Endothelial cell of umbilical vein (primary cell): ENCODE data around the gene C5AR2. TPM values are rescaled to one million over a fixed set of nuclear protein-coding genes. Genes with fewer than 3 reads are reported as not detected.

Source experiments
- BruUV-seq: library from RNA; stranded (reverse); fragments of 400-500 nt; replicated peaks from 2 replicates; lab custom pipeline; 2021; lab: Mats Ljungman, UMichigan
- CTCF ChIA-PET: fragments of 300-600, 350-600 bp; sonication (Branson Sonifier 250); formaldehyde crosslinking; loops from one replicate; lab custom pipeline; 2021; ENCODE audit warnings: antibody characterized with exemption, inconsistent platforms; lab: Charles Lee
- POLR2A ChIA-PET: fragments of 300-600, 350-600 bp; sonication (Branson Sonifier 250); formaldehyde crosslinking; loops from one replicate; lab custom pipeline; 2021; ENCODE audit warnings: antibody characterized with exemption, inconsistent platforms; lab: Charles Lee
- DNase-seq: peaks from one replicate; pipeline ENCODE4 v3.0.0-alpha.2; 2011; ENCODE audit warnings: low read depth, low spot score
- FAIRE-seq: peaks from 2 replicates; lab custom pipeline; 2011; peaks lifted over from hg19 to GRCh38; lab: Jason Lieb, UNC
- H2AFZ ChIP-seq: 2 replicates; pipeline ENCODE4 v1.6.0; 2012; ENCODE audit warnings: low read depth, low read length, control low read depth, inconsistent platforms
- H3K27ac ChIP-seq: 2 replicates; pipeline ENCODE4 v1.5.1; 2011; ENCODE audit warnings: low read depth, mild to moderate bottlenecking, control low read depth, low read length, moderate library complexity; ENCODE audit not compliant: insufficient read depth
- H3K27me3 ChIP-seq, 2 experiments: 2 replicates each; pipeline versions ENCODE4 v1.6.0 to v1.6.1; 2011; ENCODE audit warnings: low read length in 2 of 2, mixed read lengths in 1 of 2; ENCODE audit not compliant: control insufficient read depth in 2 of 2, insufficient read depth in 2 of 2
- H3K36me3 ChIP-seq, 2 experiments: 2 replicates in 1 of 2; 3 replicates in 1 of 2; pipeline ENCODE4 v1.5.1; 2011; ENCODE audit warnings: low read length in 2 of 2, mild to moderate bottlenecking in 1 of 2, moderate library complexity in 1 of 2; ENCODE audit not compliant: control insufficient read depth in 2 of 2, insufficient read depth in 2 of 2; ENCODE audit errors: extremely low read depth in 1 of 2
- H3K4me1 ChIP-seq: 3 replicates; pipeline ENCODE4 v1.5.1; 2011; ENCODE audit warnings: mild to moderate bottlenecking, low read length; ENCODE audit not compliant: control insufficient read depth, insufficient read depth; ENCODE audit errors: extremely low read depth
- H3K4me2 ChIP-seq: 2 replicates; pipeline ENCODE4 v1.6.1; 2011; ENCODE audit warnings: low read length, control low read depth, mixed read lengths; ENCODE audit not compliant: insufficient read depth
- H3K4me3 ChIP-seq, 3 experiments: fragments of 200-600 bp in 1 of 3; sonication (generic), shearing (Covaris generic) in 1 of 3; replicated peaks in 1 of 3; 2 replicates each; pipeline ENCODE4 v1.5.1; 2011 to 2016; ENCODE audit warnings: control low read depth in 3 of 3, low read length in 3 of 3, mild to moderate bottlenecking in 2 of 3, inconsistent platforms in 1 of 3, low read depth in 1 of 3, moderate library complexity in 1 of 3; ENCODE audit not compliant: insufficient read depth in 1 of 3
- H3K79me2 ChIP-seq: 2 replicates; pipeline ENCODE4 v1.6.0; 2012; ENCODE audit warnings: low read length, inconsistent platforms; ENCODE audit not compliant: control insufficient read depth, insufficient read depth
- H3K9ac ChIP-seq: replicated peaks from 2 replicates; pipeline ENCODE3; 2011; ENCODE audit warnings: low read length, control low read depth; ENCODE audit not compliant: insufficient read depth; ENCODE audit errors: extremely low read depth
- H3K9me1 ChIP-seq: replicated peaks from 3 replicates; pipeline ENCODE4 v1.6.0; 2011; ENCODE audit warnings: mild to moderate bottlenecking, low read length; ENCODE audit not compliant: control insufficient read depth, insufficient read depth; ENCODE audit errors: extremely low read depth
- H3K9me3 ChIP-seq: replicated peaks from 2 replicates; pipeline ENCODE4 v1.5.1; 2012; ENCODE audit warnings: low read length, inconsistent platforms; ENCODE audit not compliant: control insufficient read depth, insufficient read depth
- H4K20me1 ChIP-seq: replicated peaks from 2 replicates; pipeline ENCODE3; 2011; ENCODE audit warnings: mild to moderate bottlenecking, low read length; ENCODE audit not compliant: control insufficient read depth, insufficient read depth; ENCODE audit errors: extremely low read depth
- FOS ChIP-seq: IDR thresholded peaks from 2 replicates; pipeline ENCODE4 v1.6.1; 2011; ENCODE audit warnings: mild to moderate bottlenecking, low read length, moderate library complexity, borderline replicate concordance; ENCODE audit not compliant: insufficient read depth
- GATA2 ChIP-seq: IDR thresholded peaks from 2 replicates; pipeline ENCODE4 v1.7.0; 2011; ENCODE audit warnings: low read depth, mild to moderate bottlenecking, moderate library complexity, mixed read lengths, low read length; ENCODE audit not compliant: insufficient read length, insufficient read depth
- JUN ChIP-seq: IDR thresholded peaks from 2 replicates; pipeline ENCODE4 v1.6.1; 2011; ENCODE audit warnings: borderline replicate concordance, low read depth; ENCODE audit not compliant: insufficient read length, insufficient read depth
- POLR2A ChIP-seq: IDR thresholded peaks from 2 replicates; pipeline ENCODE4 v1.6.1; 2012; ENCODE audit warnings: low read depth, mild to moderate bottlenecking, control low read depth, low read length
- POLR2AphosphoS5 ChIP-seq: IDR thresholded peaks from 2 replicates; pipeline ENCODE4 v1.6.1; 2012; ENCODE audit warnings: low read depth, mild to moderate bottlenecking, control low read depth, low read length, moderate library complexity; ENCODE audit not compliant: insufficient read depth
- dilution Hi-C: fragments of 300-500 bp; cut with MboI; formaldehyde crosslinking; loops from one replicate; pipeline ENCODE4 v1.15.0; 2019; ENCODE audit warnings: low sequenced_read_pairs; ENCODE audit not compliant: extremely low pct_ligation_motif_present
- intact Hi-C: fragments of 100-400 bp; cut with micrococcal nuclease; formaldehyde crosslinking; loops from one replicate; pipeline ENCODE4 v1.10.0; 2022
- polyA plus RNA-seq, 4 experiments: library from polyadenylated mRNA; depleted of rRNA in 3 of 4; stranded (reverse) in 3 of 4; unstranded in 1 of 4; fragments of >200 nt; gene quantifications; 2 replicates each; pipeline versions ENCODE4 v1.2.1 to v1.2.3, GENCODE V29; 2011 to 2012; ENCODE audit warnings: missing spikeins in 1 of 4
- total RNA-seq: library from RNA; stranded (reverse); gene quantifications from 2 replicates; pipeline ENCODE4 v1.2.3, GENCODE V29; 2021
- TF ChIP-seq, protein P1 (sequence below): IDR thresholded peaks from 2 replicates; pipeline ENCODE4 v1.6.1; 2011; ENCODE audit not compliant: insufficient read depth, insufficient read length
- TF ChIP-seq, protein P2 (sequence below), 2 donors: IDR thresholded peaks; 1 replicate in 1 of 2; 2 replicates in 1 of 2; pipeline ENCODE4 v1.5.1; 2011; ENCODE audit warnings: low read length in 2 of 2, mild to moderate bottlenecking in 2 of 2, moderate library complexity in 2 of 2, control low read depth in 1 of 2, inconsistent platforms in 1 of 2, low read depth in 1 of 2; ENCODE audit not compliant: insufficient read depth in 1 of 2; ENCODE audit errors: extremely low read depth in 1 of 2

Gene C5AR2
- total and polyA plus RNA-seq, 2 donors (not counting 3 experiments of a cell fraction or from before 2014, with no cell fraction given), result not detected

DNA sequence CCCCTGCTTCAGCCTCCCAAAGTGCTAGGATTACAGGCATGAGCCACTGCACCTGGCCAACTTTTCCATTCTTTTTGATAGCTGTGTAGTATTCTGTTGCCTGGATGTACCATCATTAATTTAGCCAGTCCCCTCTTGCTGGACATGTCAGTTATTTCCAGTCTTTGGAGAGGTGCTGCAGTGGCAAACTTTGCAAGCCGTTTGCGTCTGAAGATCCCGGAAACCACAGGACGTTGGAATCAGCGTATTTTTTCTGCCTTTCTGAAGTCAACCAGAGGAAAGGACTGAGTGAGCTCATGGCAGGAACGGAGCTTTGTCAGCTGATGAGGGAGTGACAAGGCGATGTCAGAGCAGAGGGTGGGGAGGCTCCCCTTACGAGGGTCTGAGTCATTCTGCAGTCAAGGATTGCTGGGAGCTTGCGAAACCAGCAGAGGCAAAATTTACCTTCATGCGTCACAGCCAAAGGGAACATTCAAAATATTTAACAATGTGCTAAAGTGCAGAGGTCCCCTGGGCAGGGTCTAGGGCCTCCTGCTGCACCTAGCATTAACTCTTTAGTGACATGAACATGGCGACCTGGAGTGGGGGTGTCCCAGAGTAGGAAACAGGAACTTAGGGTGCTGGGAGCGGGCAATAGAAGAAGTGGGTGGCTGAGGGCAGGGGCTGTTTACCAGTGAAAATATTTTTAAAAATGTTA is 16.7 kb upstream of the C5AR2 start:
- POLR2A ChIA-PET, result interaction anchor here (1.3 kb wide), 1 partner anchor 33 kb away, joined by 3 read pairs; no protein-coding TSS in a partner anchor
- H3K36me3 ChIP-seq, result no peaks in the 10 kb centered on the region
- DNase-seq (peak; percentile 11), FAIRE-seq (no peak)
- H3K27me3 ChIP-seq, result peaks cover 0 to 4% of the 10 kb centered on the region in 2 experiments
- no peak overlapping the region for H3K27ac ChIP-seq
- H3K9me1 ChIP-seq, result no peaks in the 10 kb centered on the region
- H3K4me1 ChIP-seq, result no peaks in the 10 kb centered on the region
- TF ChIP-seq JUN (no peak), POLR2AphosphoS5 (no peak), FOS (peak; percentile 66), GATA2 (no peak), POLR2A (no peak)
- TF ChIP-seq, protein P1, sequence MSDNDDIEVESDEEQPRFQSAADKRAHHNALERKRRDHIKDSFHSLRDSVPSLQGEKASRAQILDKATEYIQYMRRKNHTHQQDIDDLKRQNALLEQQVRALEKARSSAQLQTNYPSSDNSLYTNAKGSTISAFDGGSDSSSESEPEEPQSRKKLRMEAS, result no peak
- TF ChIP-seq, protein P2, sequence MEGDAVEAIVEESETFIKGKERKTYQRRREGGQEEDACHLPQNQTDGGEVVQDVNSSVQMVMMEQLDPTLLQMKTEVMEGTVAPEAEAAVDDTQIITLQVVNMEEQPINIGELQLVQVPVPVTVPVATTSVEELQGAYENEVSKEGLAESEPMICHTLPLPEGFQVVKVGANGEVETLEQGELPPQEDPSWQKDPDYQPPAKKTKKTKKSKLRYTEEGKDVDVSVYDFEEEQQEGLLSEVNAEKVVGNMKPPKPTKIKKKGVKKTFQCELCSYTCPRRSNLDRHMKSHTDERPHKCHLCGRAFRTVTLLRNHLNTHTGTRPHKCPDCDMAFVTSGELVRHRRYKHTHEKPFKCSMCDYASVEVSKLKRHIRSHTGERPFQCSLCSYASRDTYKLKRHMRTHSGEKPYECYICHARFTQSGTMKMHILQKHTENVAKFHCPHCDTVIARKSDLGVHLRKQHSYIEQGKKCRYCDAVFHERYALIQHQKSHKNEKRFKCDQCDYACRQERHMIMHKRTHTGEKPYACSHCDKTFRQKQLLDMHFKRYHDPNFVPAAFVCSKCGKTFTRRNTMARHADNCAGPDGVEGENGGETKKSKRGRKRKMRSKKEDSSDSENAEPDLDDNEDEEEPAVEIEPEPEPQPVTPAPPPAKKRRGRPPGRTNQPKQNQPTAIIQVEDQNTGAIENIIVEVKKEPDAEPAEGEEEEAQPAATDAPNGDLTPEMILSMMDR (IDR thresholded peaks at IDR 0.05; ENCODE audit: extremely low read depth in 1 of 2, insufficient read depth in 1 of 2, low read depth in 1 of 2, low read length in 2 of 2), result no peak
- dilution Hi-C loops (no loop called here), intact Hi-C loops (no loop called here)
- BruUV-seq, result no TSS peak
- no peaks in the 10 kb centered on the region for H3K79me2 ChIP-seq
- no peak overlapping the region for H3K9ac ChIP-seq
- H4K20me1 ChIP-seq, result no peaks in the 10 kb centered on the region
- no peak overlapping the region for H3K4me3 ChIP-seq
- no peaks in the 10 kb centered on the region for H3K9me3 ChIP-seq
- CTCF ChIA-PET, result interaction anchor here (0.9 to 1.5 kb wide), 5 partner anchors 9 to 76 kb away, joined by 3 to 6 read pairs (median 4); partner anchors contain the start of gene DHX34
- no peak overlapping the region for H3K4me2 ChIP-seq
- no peak overlapping the region for H2AFZ ChIP-seq
